HG03571 (cell line): Measurements from ENCODE around the gene YEATS2.
"Not testable (repeated sequence)": the region's sequence is repeated elsewhere in the genome, so short reads cannot be mapped to it uniquely, and the experiment has no call there.

Experiments used
- ATAC-seq: cut with Tn5 transposase; IDR thresholded peaks from one replicate; pipeline ENCODE4 v1.9.1; 2021; ENCODE audit not compliant: unreplicated experiment

YEATS2 gene

GRCh38 chr3:183711516-183711915, 13.9 kb downstream of the YEATS2 start:
- ATAC-seq: no peak

- ATAC-seq: no peak
These were observed 17.0 kb downstream of the YEATS2 start for GRCh38 chr3:183714622-183715021.

GRCh38 chr3:183718012-183718411, 20.4 kb downstream of the YEATS2 start:
- no peak for ATAC-seq

- no peak for ATAC-seq
These were observed 27.8 kb downstream of the YEATS2 start for GRCh38 chr3:183725387-183725786.

- no peak for ATAC-seq
These were observed 30.6 kb downstream of the YEATS2 start for GRCh38 chr3:183728204-183728603.

GRCh38 chr3:183730361-183730760, 32.8 kb downstream of the YEATS2 start:
- no peak for ATAC-seq

GRCh38 chr3:183731611-183732010, 34.0 kb downstream of the YEATS2 start:
- ATAC-seq: no peak

- ATAC-seq: no peak
These were observed 36.0 kb downstream of the YEATS2 start for GRCh38 chr3:183733553-183733952.

- no peak for ATAC-seq
These were observed 37.3 kb downstream of the YEATS2 start for GRCh38 chr3:183734750-183735494.

GRCh38 chr3:183737116-183737515, 39.5 kb downstream of the YEATS2 start:
- ATAC-seq: no peak

GRCh38 chr3:183740154-183740553, 42.6 kb downstream of the YEATS2 start:
- not testable (repeated sequence) for ATAC-seq

- no peak for ATAC-seq
These were observed 45.6 kb downstream of the YEATS2 start for GRCh38 chr3:183743231-183743630.

- no peak for ATAC-seq
These were observed 47.9 kb downstream of the YEATS2 start for GRCh38 chr3:183745300-183746098.

GRCh38 chr3:183754052-183754451, 56.5 kb downstream of the YEATS2 start:
- no peak for ATAC-seq

GRCh38 chr3:183762304-183762703, 64.7 kb downstream of the YEATS2 start:
- ATAC-seq: no peak

GRCh38 chr3:183764847-183765731, 67.5 kb downstream of the YEATS2 start:
- ATAC-seq: no peak

- ATAC-seq: no peak
These were observed 68.5 kb downstream of the YEATS2 start for GRCh38 chr3:183766107-183766506.

- no peak for ATAC-seq
These were observed 69.4 kb downstream of the YEATS2 start for GRCh38 chr3:183766745-183767606.

GRCh38 chr3:183768114-183768513, 70.5 kb downstream of the YEATS2 start:
- no peak for ATAC-seq

GRCh38 chr3:183769453-183769852, 71.9 kb downstream of the YEATS2 start:
- no peak for ATAC-seq
